Measurements from ENCODE around the gene FRMD5. TPM values are rescaled to one million over a fixed set of nuclear protein-coding genes. Genes with fewer than 3 reads are reported as not detected.
"Not testable (repeated sequence)": the region's sequence is repeated elsewhere in the genome, so short reads cannot be mapped to it uniquely, and the experiment has no call there.

FRMD5 gene
- total RNA-seq, 1 donor from 2014 or later, result not detected

DNA sequence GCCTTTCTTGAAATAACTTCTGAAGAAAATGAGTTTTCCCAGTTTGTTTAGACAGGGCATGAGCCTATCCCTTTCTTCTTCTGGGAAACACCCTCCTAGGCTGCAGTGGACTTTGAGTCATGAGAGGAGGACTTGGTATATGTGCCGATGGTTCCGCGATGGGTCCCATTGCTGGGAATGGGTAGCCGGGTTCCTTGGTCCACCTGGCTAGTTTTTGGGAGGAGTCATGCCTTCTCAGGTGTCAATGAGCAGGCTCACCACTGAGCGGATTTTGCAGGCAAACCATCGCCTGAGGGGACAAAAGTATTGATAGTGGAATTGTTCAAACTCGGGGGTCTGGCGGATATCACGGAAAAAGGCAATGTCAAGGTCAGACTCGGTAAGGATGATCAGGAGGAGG lies 321.4 kb downstream of the FRMD5 start:
- Mint-ChIP-seq H3K27ac (ENCODE audit: unreplicated experiment) (no peak overlapping the region), H3K4me1 (ENCODE audit: unreplicated experiment) (no peaks in the 10 kb centered on the region), H3K4me3 (ENCODE audit: unreplicated experiment) (no peak overlapping the region), H3K9me3 (ENCODE audit: unreplicated experiment) (no peaks in the 10 kb centered on the region), H3K27me3 (ENCODE audit: unreplicated experiment) (no peaks in the 10 kb centered on the region), H3K36me3 (ENCODE audit: unreplicated experiment) (no peaks in the 10 kb centered on the region)
- no peak for DNase-seq (ENCODE audit: extremely low spot score, unreplicated experiment)
- TF ChIP-seq, protein P1, sequence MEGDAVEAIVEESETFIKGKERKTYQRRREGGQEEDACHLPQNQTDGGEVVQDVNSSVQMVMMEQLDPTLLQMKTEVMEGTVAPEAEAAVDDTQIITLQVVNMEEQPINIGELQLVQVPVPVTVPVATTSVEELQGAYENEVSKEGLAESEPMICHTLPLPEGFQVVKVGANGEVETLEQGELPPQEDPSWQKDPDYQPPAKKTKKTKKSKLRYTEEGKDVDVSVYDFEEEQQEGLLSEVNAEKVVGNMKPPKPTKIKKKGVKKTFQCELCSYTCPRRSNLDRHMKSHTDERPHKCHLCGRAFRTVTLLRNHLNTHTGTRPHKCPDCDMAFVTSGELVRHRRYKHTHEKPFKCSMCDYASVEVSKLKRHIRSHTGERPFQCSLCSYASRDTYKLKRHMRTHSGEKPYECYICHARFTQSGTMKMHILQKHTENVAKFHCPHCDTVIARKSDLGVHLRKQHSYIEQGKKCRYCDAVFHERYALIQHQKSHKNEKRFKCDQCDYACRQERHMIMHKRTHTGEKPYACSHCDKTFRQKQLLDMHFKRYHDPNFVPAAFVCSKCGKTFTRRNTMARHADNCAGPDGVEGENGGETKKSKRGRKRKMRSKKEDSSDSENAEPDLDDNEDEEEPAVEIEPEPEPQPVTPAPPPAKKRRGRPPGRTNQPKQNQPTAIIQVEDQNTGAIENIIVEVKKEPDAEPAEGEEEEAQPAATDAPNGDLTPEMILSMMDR (IDR thresholded peaks at IDR 0.05), result no peak

- H3K36me3 Mint-ChIP-seq (ENCODE audit: unreplicated experiment), result no peaks in the 10 kb centered on the region
- H3K4me3 Mint-ChIP-seq (ENCODE audit: unreplicated experiment), result no peak overlapping the region
- DNase-seq (ENCODE audit: extremely low spot score, unreplicated experiment), result no peak
- no peaks in the 10 kb centered on the region for H3K4me1 Mint-ChIP-seq (ENCODE audit: unreplicated experiment)
- H3K27ac Mint-ChIP-seq (ENCODE audit: unreplicated experiment), result no peak overlapping the region
- TF ChIP-seq, protein P1 (IDR thresholded peaks at IDR 0.05), result peak; percentile 76
- no peaks in the 10 kb centered on the region for H3K9me3 Mint-ChIP-seq (ENCODE audit: unreplicated experiment)
- no peaks in the 10 kb centered on the region for H3K27me3 Mint-ChIP-seq (ENCODE audit: unreplicated experiment)
Observed at GRCh38 chr15:43872416-43873020, 322.6 kb downstream of the FRMD5 start.

- DNase-seq (ENCODE audit: extremely low spot score, unreplicated experiment), result no peak
- H3K27me3 Mint-ChIP-seq (ENCODE audit: unreplicated experiment), result no peaks in the 10 kb centered on the region
- no peak overlapping the region for H3K4me3 Mint-ChIP-seq (ENCODE audit: unreplicated experiment)
- TF ChIP-seq, protein P1 (IDR thresholded peaks at IDR 0.05), result no peak
- H3K27ac Mint-ChIP-seq (ENCODE audit: unreplicated experiment), result no peak overlapping the region
- H3K9me3 Mint-ChIP-seq (ENCODE audit: unreplicated experiment), result no peaks in the 10 kb centered on the region
- no peaks in the 10 kb centered on the region for H3K4me1 Mint-ChIP-seq (ENCODE audit: unreplicated experiment)
- H3K36me3 Mint-ChIP-seq (ENCODE audit: unreplicated experiment), result no peaks in the 10 kb centered on the region
Observed at GRCh38 chr15:43871835-43872234, 323.2 kb downstream of the FRMD5 start.

- DNase-seq (ENCODE audit: extremely low spot score, unreplicated experiment), result no peak
- no peaks in the 10 kb centered on the region for H3K27me3 Mint-ChIP-seq (ENCODE audit: unreplicated experiment)
- no peak overlapping the region for H3K27ac Mint-ChIP-seq (ENCODE audit: unreplicated experiment)
- H3K9me3 Mint-ChIP-seq (ENCODE audit: unreplicated experiment), result no peaks in the 10 kb centered on the region
- no peak overlapping the region for H3K4me3 Mint-ChIP-seq (ENCODE audit: unreplicated experiment)
- H3K36me3 Mint-ChIP-seq (ENCODE audit: unreplicated experiment), result peaks cover 4% of the 10 kb centered on the region
- no peaks in the 10 kb centered on the region for H3K4me1 Mint-ChIP-seq (ENCODE audit: unreplicated experiment)
- TF ChIP-seq, protein P1 (IDR thresholded peaks at IDR 0.05), result no peak
Observed at GRCh38 chr15:43868406-43868805, 326.7 kb downstream of the FRMD5 start.

GRCh38 chr15:43867096-43867495 lies 328.0 kb downstream of the FRMD5 start:
- H3K4me3 Mint-ChIP-seq (ENCODE audit: unreplicated experiment), result no peak overlapping the region
- TF ChIP-seq, protein P1 (IDR thresholded peaks at IDR 0.05), result no peak
- H3K27me3 Mint-ChIP-seq (ENCODE audit: unreplicated experiment), result no peaks in the 10 kb centered on the region
- peaks cover 4% of the 10 kb centered on the region for H3K36me3 Mint-ChIP-seq (ENCODE audit: unreplicated experiment)
- H3K27ac Mint-ChIP-seq (ENCODE audit: unreplicated experiment), result no peak overlapping the region
- DNase-seq (ENCODE audit: extremely low spot score, unreplicated experiment), result no peak
- no peaks in the 10 kb centered on the region for H3K4me1 Mint-ChIP-seq (ENCODE audit: unreplicated experiment)
- no peaks in the 10 kb centered on the region for H3K9me3 Mint-ChIP-seq (ENCODE audit: unreplicated experiment)

GRCh38 chr15:43866636-43867035 lies 328.4 kb downstream of the FRMD5 start:
- not testable (repeated sequence) for H3K4me1 Mint-ChIP-seq (ENCODE audit: unreplicated experiment)

More at GRCh38 chr15:43866636-43867035, 328.4 kb downstream of the FRMD5 start:
- H3K4me3 Mint-ChIP-seq (ENCODE audit: unreplicated experiment); H3K27ac Mint-ChIP-seq (ENCODE audit: unreplicated experiment); H3K27me3 Mint-ChIP-seq (ENCODE audit: unreplicated experiment); H3K36me3 Mint-ChIP-seq (ENCODE audit: unreplicated experiment); H3K9me3 Mint-ChIP-seq (ENCODE audit: unreplicated experiment); DNase-seq (ENCODE audit: extremely low spot score, unreplicated experiment): not testable (repeated sequence)

Measured in osteocyte (in vitro differentiated cells).